Measurements from ENCODE around the gene CLEC10A. TPM values are rescaled to one million over a fixed set of nuclear protein-coding genes. Genes with fewer than 3 reads are reported as not detected.

The CLEC10A gene
- total RNA-seq, 1 experiment from 2014 or later = not detected

Other genes starting within 250 kb of the CLEC10A start
- not detected in 2 replicates for gene TEKT1, start 248.5 kb downstream of the CLEC10A start, total RNA-seq (2014; rRNA removed; shearing (Covaris generic))
- gene ALOX12, start 84.2 kb downstream of the CLEC10A start, total RNA-seq (2014; rRNA removed; shearing (Covaris generic)) = not detected in 2 replicates
- 189 and 195 TPM in 2 replicates for gene RNASEK, start 67.6 kb downstream of the CLEC10A start, total RNA-seq (2014; rRNA removed; shearing (Covaris generic))
- gene BCL6B, start 57.2 kb downstream of the CLEC10A start, total RNA-seq (2014; rRNA removed; shearing (Covaris generic)) = not detected in 2 replicates
- gene SLC16A13, start 44.2 kb downstream of the CLEC10A start, total RNA-seq (2014; rRNA removed; shearing (Covaris generic)) = 5.3 and 9.8 TPM in 2 replicates
- gene SLC16A11, start 36.2 kb downstream of the CLEC10A start, total RNA-seq (2014; rRNA removed; shearing (Covaris generic)) = not detected in 2 replicates
- not detected in 2 replicates for gene ASGR2, start 34.6 kb upstream of the CLEC10A start, total RNA-seq (2014; rRNA removed; shearing (Covaris generic))
- gene ASGR1, start 99.1 kb upstream of the CLEC10A start, total RNA-seq (2014; rRNA removed; shearing (Covaris generic)) = 3.3 and 7.1 TPM in 2 replicates
- gene DLG4, start 139.6 kb upstream of the CLEC10A start, total RNA-seq (2014; rRNA removed; shearing (Covaris generic)) = 15.5 and 18.8 TPM in 2 replicates
- gene ACADVL, start 139.7 kb upstream of the CLEC10A start, total RNA-seq (2014; rRNA removed; shearing (Covaris generic)) = 399 and 405 TPM in 2 replicates
- 89.9 and 99.0 TPM in 2 replicates for gene DVL2, start 154.3 kb upstream of the CLEC10A start, total RNA-seq (2014; rRNA removed; shearing (Covaris generic))
- 113 and 121 TPM in 2 replicates for gene PHF23, start 159.2 kb upstream of the CLEC10A start, total RNA-seq (2014; rRNA removed; shearing (Covaris generic))
- gene GABARAP, start 162.2 kb upstream of the CLEC10A start, total RNA-seq (2014; rRNA removed; shearing (Covaris generic)) = 227 and 249 TPM in 2 replicates
- 18.3 and 26.8 TPM in 2 replicates for gene CTDNEP1, start 171.5 kb upstream of the CLEC10A start, total RNA-seq (2014; rRNA removed; shearing (Covaris generic))
- 74.1 and 95.6 TPM in 2 replicates for gene ELP5, start 172.0 kb upstream of the CLEC10A start, total RNA-seq (2014; rRNA removed; shearing (Covaris generic))
- gene CLDN7, start 182.2 kb upstream of the CLEC10A start, total RNA-seq (2014; rRNA removed; shearing (Covaris generic)) = 0.17 and 3.5 TPM in 2 replicates
- 2.3 and 2.7 TPM in 2 replicates for gene SLC2A4, start 201.5 kb upstream of the CLEC10A start, total RNA-seq (2014; rRNA removed; shearing (Covaris generic))
- 20.5 and 20.9 TPM in 2 replicates for gene YBX2, start 214.4 kb upstream of the CLEC10A start, total RNA-seq (2014; rRNA removed; shearing (Covaris generic))
- 1,140 and 1,147 TPM in 2 replicates for gene EIF5A, start 227.4 kb upstream of the CLEC10A start, total RNA-seq (2014; rRNA removed; shearing (Covaris generic))
- gene GPS2, start 235.1 kb upstream of the CLEC10A start, total RNA-seq (2014; rRNA removed; shearing (Covaris generic)) = 109 and 113 TPM in 2 replicates
- gene NEURL4, start 249.1 kb upstream of the CLEC10A start, total RNA-seq (2014; rRNA removed; shearing (Covaris generic)) = 21.4 and 50.0 TPM in 2 replicates